GM21447 (cell line): ENCODE results near the gene INAVA.
"Not testable (repeated sequence)": the region's sequence is repeated elsewhere in the genome, so short reads cannot be mapped to it uniquely, and the experiment has no call there.

Experiments
- ATAC-seq: cut with Tn5 transposase; IDR thresholded peaks from one replicate; pipeline ENCODE4 v1.9.1; 2021; ENCODE audit not compliant: unreplicated experiment

The INAVA gene

GRCh38 chr1:200960236-200960947 lies 65.7 kb downstream of the INAVA start:
- ATAC-seq: no peak

DNA sequence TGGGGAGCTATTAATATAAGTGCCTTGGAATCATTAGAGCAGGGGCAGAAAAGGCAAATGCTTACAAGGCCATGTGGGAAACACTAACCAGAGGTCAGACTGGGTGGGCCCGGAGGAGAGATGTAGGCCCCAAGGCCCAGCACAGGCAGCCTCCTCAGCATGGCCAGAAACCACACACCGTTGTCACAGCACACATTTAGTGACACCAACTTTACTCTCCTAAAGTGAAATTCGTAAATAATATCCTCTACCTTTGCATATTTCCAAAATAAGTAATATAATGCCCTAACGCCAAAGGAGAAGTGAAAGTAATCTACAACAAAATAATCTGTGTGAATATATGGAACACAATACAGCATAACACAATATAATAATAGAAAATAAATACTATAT lies 66.2 kb downstream of the INAVA start:
- no peak for ATAC-seq

GRCh38 chr1:200962151-200962550 lies 67.5 kb downstream of the INAVA start:
- ATAC-seq: not testable (repeated sequence)

DNA sequence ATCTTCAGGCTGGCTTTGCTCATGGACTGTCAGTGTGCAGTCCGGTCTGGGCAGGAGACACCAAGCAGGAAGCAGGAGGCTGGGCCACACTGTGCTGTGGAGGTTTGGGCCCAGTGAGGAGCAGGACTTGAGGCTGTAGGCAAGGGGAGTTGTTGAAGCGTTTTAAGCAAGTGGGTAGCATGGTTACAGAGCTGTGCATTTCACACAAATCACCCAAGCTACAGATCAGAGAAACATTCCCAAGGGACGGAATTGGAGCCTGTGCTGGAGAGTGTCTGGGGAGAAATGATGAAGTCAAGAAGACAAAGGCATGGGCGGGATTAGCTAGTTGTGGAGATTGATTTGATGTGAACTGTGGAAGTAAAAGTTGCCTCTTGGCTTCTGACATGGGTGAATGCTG lies 67.9 kb downstream of the INAVA start:
- ATAC-seq: no peak

GRCh38 chr1:200963076-200963475 lies 68.4 kb downstream of the INAVA start:
- no peak for ATAC-seq

DNA sequence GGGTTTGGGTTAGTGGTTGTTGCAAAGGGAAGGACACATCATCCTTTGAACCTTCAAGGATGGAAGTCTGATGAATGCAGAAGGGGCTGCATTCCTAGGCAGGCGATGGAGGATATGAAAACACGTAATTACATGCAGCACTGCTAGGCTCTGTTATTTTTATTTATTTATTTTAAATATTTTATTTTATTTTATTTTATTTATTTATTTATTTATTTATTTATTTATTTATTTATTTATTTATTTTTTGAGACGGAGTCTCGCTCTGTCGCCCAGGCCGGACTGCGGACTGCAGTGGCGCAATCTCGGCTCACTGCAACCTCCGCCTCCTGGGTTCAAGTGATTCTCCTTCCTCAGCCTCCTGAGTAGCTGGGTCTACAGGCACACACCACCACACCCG lies 69.2 kb downstream of the INAVA start:
- not testable (repeated sequence) for ATAC-seq
